ENCODE measurements around the gene CACTIN.
"Not testable (repeated sequence)": the region's sequence is repeated elsewhere in the genome, so short reads cannot be mapped to it uniquely, and the experiment has no call there.

Gene CACTIN

DNA sequence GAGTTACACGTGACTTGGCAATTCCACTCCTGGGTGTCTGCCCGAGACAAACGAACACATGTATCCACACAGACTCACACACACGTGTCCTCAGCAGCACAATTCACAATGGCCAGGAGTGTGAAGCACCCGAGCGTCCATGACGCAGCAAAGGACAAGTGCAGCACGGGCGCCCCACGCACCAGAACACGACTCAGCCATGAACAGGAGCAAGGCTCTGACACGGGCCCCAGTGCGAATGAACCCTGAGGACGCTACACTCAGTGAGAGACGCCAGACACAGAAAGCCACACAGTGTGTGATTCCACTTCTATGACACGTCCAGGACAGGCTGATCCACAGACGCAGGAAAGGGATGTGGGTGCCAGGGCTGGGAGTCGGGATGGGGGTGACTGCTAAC lies 37.2 kb upstream of the CACTIN start:
- no peak for DNase-seq (ENCODE audit: low read depth in 2 of 3, low spot score in 2 of 3)

DNA sequence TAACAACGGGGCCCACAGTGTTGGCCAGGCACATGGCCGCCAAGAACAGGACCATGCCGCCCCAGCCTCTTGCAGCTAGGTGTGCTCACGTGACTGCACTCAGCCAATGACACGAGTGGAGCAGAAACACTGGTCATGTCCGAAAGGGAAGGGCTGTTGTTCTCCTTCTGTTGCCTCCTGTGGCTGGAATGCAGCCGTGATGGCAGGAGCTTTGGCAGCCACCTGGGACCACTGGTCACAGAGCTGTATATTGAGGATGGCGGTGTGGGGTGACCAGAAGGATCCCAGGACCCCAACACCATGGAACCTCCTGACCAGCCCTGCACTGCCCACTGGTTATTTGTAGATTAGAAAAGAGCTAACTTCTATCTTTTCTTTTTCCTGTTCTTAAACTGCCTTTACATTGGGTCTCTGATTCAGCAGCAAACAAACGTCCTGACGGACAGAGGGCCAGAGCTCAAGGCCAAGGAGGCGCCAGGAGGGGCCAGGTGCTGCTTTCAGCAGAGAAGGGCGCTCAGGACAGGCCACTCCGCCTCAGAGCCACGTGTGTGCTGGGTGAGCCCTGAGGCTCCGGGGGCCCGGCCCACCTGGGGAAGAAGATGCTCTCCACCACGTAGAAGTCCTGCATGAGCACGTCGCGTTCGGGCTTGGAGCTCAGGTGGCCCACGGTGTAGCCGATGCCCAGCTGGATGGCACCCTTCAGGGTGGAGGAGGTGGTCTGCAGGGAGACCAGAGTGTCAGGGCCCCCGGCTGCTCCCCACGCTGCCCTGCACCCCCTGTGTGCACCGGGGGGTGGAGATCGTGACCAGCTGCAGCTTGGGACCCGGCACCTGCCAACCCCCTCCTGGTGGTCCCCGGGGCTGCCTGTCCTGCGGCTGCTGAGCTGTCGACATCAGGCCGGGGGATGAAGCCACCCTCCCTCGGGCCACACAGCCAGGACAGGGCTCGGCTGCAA lies 35.0 kb upstream of the CACTIN start:
- no peak for DNase-seq (ENCODE audit: low read depth in 2 of 3, low spot score in 2 of 3)

DNA sequence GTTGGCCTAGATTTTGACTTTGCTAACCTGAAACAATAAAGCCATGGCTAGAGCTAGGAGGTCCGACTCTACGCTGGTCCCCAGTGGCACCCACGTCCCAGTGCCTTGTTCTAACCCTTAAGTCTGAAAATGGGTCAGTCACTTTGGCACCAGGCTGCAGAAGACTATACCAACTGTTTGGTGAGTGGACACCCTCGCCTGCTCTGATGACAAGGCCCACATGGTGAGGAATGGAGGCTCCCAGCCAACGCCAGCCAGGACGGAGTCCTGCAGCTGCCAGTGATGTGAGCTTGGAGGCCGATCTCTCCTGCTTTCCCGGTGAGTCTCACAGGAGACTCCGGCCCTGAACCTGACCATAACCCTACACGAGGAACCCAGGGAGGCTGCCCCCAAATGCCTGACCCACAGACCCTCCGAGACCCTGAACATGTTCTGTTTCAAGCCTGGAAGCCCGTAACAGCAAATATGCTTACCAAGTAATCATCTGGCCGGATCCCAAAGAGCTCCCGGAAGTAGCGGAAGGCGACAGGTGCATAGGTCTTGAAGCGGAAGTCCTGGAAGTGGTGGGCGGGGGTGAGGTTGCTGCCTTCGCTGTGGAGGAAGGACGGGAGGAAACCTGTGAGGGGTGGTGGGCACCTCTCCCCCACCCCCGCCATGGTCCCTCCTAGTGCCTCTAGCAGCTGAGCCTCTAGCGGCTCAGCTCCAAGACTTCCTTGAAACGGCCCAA lies 34.1 kb upstream of the CACTIN start:
- DNase-seq (ENCODE audit: low read depth in 2 of 3, low spot score in 2 of 3): no peak

DNA sequence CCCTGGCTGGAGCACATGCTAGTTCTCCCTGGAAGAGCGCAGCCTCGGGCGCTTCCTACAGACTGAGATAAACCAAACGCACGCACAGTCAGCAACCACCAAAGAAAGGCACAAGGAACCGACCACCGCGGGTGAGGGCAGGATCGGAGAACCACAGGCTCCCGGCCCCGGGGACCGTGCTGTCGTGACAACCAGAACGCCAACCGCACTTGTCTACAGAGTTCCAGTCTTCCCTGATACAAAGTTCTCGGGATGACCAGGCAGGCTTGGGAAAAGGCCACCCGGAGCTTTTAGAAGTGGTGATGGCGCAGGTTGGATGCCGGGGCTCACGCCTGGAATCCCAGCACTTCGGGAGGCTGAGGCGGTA lies 33.1 kb upstream of the CACTIN start:
- DNase-seq (ENCODE audit: low read depth in 2 of 3, low spot score in 2 of 3): no peak

DNA sequence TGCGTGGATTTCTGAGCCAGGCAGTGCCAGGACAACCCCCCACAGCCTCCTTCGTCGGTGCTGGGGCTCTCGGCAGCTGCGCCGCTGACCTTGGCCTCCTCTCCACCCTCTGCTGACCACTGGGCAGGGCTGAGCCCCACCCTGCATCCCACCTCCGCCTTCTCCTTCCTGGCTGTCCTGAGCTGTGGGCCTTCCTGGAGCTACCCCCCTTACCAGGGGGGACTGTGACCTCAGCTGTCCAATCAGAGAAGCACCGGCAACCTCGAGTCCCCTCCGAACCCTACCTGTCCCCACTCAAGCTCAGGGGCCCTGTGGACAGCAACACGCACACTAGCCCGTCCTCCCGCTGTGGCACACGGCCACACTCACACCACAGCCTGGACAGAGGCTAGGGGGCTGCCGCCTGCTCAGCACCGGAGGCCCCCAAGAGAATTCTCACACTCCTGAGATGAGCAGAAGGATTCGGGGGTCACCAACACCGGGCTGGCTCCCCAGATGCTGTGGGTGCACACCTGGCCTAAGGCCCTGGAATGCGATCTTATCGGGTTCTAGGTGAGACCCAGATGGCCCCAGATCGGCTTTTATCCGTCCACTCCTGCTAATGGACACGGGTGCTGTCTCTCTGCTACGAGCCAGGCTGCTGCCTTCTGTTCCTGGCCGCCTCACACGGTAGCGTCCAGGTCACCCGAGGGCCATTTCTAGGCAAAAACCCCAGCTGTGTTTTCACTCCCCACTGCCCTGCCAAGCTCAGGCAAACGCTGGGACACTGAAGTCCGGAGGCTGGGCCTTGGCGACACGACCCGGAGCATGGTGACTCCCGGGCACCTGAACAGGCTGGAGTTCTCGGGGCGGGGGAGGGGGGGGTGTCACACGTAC lies 32.5 kb upstream of the CACTIN start:
- no peak for DNase-seq (ENCODE audit: low read depth in 2 of 3, low spot score in 2 of 3)

DNA sequence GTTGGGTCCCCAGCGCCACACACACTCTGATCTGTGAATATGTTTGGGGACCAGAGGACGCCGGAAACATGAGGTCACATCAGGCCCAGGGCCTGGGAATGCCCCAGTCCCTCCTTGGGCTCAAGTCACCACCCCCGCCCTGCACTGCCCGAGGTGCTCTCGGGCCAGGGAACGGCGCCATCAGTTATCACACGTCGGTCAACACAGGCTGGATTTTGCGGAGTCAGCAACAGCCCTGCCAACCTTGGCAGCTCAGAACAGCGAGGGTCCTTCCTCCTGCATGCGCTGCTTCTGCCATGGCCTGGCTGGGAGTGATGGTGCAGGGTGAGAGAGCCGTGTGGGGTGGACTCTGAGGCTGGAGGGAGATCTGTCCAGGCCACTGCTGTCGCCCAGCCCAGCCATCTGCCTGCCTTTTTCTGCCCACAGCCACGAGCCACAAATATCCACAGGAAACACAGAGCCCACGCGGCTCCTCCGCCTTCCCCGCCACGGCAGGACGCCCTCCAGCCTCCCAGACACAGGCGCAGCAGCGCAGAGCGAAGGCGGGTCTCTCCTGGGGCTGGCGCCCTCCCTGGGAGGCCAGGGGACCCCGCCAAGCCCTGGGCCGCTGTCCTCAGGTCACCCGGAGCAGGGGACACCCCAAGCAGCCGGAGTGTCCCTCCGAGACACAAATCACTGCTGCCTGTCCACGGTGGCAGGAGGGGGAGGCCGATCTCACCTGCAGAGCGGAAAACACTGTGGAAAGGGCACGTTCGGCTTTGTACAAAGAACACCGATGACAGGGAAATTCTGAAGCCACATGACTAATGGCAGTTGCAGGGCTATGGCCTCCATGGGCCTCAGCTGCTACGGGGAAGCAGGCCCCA lies 31.6 kb upstream of the CACTIN start:
- no peak for DNase-seq (ENCODE audit: low read depth in 2 of 3, low spot score in 2 of 3)

DNA sequence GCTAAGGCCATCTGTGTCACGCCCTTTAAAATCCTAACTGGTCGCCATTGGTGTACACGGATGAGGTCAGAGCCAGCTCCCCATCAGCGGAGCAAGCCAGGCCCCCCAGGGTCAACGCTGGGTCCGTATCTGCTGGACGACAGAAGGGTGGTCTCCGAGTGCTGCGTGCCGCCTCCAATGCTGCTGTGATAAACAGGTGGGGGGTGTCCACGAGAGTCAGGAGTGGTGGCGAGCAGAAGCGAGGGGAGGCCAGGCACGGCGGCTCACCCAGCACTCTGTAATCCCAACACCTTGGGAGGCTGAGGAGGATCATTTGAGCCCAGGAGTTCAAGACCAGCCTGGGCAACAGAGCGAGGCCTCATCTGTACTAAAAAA lies 30.8 kb upstream of the CACTIN start:
- no peak for DNase-seq (ENCODE audit: low read depth in 2 of 3, low spot score in 2 of 3)

DNA sequence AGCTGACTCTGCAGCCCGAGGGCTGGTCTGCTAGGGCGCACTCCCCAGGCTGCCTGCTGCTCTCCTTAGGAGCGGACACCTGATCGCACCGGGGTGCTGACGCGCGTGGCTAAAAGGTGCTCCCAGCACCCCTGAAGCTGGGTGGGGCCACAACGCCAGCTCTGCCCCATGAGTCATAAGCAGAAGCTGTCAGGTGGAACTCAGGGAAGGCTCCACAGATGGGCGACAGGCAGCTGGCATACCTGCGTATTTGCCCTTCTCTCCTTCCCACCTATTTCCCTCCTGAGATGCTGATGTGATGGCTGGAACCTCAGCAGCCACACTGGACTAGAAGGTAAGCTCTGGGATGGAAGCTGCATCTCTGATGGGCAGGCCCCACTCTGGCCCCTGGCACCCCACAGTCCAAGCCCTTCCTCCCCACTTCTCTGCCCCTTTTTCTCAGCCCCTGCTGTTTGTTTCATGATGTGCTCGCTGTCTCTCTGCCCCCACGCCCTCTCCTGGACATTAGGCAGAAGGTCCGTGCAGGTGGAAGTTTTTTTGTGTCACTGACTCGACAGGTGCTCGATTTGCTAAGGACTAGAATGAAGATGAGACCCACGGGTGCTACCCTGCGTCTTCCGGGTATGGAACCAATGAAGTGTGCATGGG lies 30.3 kb upstream of the CACTIN start:
- DNase-seq (ENCODE audit: low read depth in 2 of 3, low spot score in 2 of 3): no peak

DNA sequence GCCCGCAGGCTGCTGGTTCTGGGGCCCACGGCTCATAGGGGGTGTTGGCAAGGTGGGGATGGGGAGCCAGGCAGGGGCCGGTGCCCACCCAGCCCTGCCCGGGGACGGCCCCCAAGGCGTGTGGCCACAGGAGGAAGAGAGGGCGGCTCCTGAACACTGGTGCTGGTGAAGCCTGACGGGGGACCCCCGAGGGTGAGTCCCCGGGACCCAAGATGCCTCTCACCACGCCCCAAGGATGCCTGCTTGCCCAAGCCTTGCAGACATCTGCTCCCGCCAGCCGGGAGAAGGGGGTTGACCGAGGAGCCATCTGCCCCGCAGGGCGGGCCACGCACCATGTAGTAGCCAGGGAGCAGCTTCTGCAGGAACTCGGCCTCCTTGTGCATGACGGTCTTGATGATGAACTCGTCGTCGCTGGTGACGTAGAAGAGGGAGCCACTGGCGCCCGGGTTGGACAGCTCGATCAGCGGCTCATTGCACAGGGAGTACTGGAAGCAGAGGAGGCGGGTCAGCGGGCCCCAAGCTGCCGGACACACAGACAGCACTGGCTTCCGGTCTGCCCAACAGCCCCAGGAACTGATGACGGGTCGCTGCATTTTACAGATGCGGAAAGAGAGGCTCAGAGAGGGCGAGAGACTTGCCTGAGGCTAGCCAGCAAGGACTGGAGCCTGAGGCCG lies 29.6 kb upstream of the CACTIN start:
- DNase-seq (ENCODE audit: low read depth in 2 of 3, low spot score in 2 of 3): no peak

DNA sequence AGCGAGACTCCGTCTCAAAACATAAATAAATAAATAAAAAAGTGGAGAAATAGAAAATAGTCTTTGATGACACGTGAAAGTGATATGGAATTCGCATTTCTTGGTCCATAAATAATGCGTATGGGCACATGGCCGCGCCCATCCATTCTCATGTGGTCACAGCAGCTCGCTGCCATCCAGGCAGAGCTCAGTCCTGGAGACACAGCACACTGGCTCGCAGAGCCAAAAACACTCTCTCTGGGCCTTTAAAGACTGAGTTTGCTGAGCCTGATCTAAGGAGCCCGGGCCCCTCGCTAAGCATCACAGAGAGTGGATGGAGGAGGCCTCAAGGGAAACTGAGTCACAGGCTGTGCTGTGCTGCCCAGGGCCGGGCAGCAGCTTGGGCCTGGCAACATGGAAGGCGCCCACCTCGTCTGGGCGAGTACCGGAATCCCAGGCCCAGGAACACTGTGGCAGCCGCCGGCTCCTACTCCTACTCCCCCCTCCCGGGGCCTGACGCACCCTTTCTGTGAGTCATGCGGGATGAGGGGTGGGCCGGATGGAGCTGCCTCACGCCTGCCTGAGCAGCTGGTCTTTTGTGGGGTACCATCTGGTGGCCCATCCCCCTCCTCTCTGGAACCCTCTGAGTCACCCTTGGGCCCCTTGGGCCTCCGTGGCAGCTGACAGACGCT lies 28.9 kb upstream of the CACTIN start:
- no peak for DNase-seq (ENCODE audit: low read depth in 2 of 3, low spot score in 2 of 3)

DNA sequence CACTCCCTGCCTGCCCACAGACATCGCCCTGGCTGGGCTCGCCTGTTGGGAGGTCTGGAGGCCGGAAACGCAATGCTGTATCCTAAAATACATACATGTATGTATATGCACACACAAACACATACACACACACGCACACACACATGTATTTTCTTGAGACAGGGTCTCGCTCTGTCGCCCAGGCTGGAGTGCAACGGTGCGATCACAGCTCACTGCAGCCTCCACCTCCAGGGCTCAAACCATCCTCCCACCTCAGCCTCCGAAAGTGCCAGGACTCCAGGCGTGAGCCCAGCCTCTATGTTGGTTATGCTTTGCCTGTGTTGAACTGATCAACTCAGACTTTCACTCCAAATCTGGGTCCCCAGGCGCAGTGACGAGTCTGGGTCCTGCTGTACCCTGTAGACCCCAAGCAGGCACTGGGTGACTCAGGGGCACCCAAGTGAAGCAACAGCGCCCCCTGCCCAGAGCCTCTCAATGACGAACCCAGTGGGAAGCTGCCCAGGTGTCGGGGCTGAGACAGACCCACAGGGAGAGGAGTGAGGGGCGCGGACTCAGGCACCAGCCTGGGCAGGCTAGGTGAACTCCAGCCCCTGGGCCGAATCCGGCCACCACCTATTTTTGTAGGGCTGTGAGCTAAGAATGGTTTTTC lies 27.4 kb upstream of the CACTIN start:
- no peak for DNase-seq (ENCODE audit: low read depth in 2 of 3, low spot score in 2 of 3)

DNA sequence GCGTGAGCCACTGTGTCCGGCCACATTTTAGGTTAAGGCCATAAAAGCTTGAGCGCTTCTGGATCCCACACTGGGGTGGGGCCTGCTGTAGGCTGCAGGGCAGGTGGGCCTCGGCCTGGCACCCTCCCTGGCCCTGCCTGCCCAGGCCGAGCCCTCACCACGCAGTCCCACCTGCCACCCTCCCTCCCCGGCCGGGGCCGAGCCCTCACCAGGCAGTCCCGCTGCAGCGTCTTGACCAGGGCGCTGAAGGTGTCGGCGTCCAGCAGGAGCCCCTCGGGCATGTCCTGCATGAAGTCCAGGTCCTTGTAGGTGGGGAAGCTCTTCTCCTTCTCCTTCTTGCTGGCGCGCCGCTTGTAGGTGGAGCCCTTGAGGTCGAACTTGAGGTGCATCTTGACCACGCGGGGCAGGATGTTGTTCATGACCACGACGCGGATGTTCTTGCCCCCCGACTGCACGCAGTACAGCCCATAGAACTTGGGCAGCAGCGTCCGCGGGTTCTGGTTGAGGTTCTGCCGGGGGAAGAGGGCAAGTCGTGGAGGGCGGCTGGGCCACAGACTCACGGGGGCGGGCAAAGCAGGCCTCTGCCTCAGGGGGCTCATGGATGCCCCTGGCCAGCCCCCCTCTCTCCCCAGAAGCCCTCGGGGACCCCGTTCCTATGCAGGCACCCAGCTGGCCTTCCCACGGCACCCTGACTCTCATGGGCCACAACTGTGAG lies 26.6 kb upstream of the CACTIN start:
- DNase-seq (ENCODE audit: low read depth in 2 of 3, low spot score in 2 of 3): no peak

DNA sequence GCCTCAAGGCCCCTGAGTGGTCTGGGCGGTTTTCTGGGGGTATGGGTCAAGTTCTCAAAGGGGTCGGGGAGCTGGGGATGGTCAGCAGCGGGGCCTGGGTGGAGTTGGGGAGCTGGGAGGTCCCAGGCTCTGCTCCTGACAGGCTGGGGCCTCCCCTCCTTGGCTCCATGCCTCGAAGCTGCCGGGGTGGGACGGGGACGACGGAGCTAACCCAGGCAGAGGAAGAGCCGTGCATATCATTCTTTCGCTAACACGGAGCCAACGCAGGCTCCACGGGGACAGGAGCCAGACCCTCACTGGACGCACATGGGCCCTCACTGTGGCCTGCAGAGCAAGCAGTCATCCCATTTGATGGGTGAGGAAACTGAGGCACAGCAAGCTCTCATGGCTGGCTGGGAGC lies 25.8 kb upstream of the CACTIN start:
- DNase-seq (ENCODE audit: low read depth in 2 of 3, low spot score in 2 of 3): no peak

DNA sequence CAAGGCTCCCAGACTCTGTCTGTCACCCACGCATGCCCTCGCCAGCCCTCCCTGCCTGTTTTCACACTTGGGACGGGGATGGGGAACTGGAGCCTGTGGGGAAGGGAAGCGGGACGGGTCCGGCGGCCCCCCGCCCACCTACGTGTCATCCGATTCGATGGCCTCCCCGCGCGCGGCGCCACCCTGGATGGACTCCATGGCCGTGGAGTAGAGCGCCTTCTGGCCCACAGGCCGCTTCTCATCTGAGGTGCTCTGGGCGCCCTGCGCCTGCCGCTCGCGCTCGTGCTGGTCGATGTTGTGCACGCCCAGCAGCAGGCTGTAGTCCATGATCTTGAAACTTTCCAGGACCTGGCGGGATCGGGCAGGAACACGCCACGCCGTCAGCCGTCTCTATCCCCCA lies 25.1 kb upstream of the CACTIN start:
- DNase-seq (ENCODE audit: low read depth in 2 of 3, low spot score in 2 of 3): no peak

DNA sequence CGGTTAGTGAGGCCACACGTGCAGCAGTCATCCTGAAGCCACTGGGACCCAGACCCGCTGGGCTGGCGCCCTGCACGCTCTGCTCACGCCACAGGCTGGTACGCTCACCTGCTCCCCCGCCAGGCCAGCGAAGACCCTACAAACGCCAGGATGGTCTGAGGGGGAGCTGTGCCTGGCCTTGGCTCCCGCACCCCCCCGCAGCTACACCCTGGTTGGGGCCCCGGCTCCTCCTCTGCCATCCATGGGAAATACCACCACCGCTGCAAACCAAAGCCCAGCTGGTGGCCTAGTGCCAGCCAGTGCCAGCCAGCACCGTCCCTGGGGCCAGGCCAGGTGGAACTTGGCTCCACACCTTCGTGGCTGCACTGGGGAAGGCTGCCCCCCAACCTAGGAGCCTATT lies 23.3 kb upstream of the CACTIN start:
- no peak for DNase-seq (ENCODE audit: low read depth in 2 of 3, low spot score in 2 of 3)

DNA sequence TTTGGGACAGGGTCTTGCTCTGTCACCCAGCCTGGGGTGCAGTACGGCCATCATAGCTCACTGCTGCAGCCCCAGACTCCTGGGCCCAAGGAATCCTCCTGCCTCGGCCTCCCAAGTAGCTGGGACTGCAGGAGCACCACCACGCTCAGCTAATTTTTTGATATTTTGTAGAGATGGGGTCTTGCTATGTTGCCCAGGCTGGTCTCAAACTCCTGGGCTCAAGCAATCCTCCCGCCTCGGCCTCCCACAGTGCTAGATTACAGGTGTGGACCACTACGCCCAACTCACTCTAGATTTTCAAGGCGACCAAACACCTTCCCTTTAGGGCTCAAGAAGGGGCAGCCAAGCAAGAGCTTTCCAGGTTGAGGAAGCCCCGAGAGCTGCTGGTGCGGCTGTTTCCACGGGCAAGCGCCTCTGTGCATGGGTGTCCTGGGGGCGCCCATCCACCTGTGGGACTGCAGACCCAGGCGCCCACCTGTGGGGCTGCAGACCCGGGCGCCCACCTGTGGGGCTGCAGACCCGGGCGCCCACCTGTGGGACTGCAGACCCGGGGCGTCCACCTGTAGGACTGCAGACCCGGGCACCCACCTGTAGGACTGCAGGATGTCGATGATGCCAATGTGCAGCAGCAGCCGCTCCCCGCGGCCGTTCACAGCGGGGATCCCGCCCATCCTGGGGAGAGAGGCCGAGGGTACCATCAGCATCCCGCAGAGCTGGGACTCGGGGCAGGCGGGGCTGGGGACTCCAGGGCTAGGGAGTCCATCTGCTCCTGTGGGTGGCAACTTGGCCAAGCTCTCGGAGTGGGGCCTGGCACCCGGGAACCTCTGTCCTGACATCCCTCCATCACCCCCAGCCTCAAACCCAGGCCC lies 21.7 kb upstream of the CACTIN start:
- DNase-seq (ENCODE audit: low read depth in 2 of 3, low spot score in 2 of 3): no peak

DNA sequence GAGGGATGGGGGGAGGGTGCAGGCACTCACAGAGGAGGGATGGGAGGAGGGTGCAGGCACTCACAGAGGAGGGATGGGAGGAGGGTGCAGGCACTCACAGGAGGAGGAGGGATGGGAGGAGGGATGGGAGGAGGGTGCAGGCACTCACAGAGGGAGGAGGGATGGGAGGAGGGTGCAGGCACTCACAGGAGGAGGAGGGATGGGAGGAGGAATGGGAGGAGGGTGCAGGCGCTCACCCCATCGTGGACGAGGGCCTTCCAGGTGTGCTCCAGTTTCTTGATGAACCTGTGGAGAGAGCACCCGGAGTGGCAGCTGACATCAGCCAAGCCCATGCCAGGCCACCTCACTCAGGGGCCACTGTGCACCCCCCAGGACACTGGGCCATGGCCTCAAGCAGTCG lies 20.5 kb upstream of the CACTIN start:
- DNase-seq (ENCODE audit: low read depth in 2 of 3, low spot score in 2 of 3): not testable (repeated sequence)
